ENCODE data around the gene SGCD.

Gene SGCD

GRCh38 chr5:156395306-156395675 lies 68.3 kb downstream of the SGCD start:
- no peak for DNase-seq (ENCODE audit: low read depth in 2 of 2)
- H3K4me3 ChIP-seq (replicated peaks in 1 of 2; ENCODE audit: low read depth in 2 of 2, low read length in 2 of 2): no peak overlapping the region
- TF ChIP-seq CTCF (IDR thresholded peaks at IDR 0.05; ENCODE audit: low read depth, low read length): no peak

GRCh38 chr5:156396063-156396829 lies 69.3 kb downstream of the SGCD start:
- TF ChIP-seq CTCF (IDR thresholded peaks at IDR 0.05; ENCODE audit: low read depth, low read length): no peak
- no peak overlapping the region for H3K4me3 ChIP-seq (replicated peaks in 1 of 2; ENCODE audit: low read depth in 2 of 2, low read length in 2 of 2)
- DNase-seq (ENCODE audit: low read depth in 2 of 2): peak; percentile 9 to 73

GRCh38 chr5:156396830-156397081 lies 69.8 kb downstream of the SGCD start:
- no peak for TF ChIP-seq CTCF (IDR thresholded peaks at IDR 0.05; ENCODE audit: low read depth, low read length)
- no peak overlapping the region for H3K4me3 ChIP-seq (replicated peaks in 1 of 2; ENCODE audit: low read depth in 2 of 2, low read length in 2 of 2)
- DNase-seq (ENCODE audit: low read depth in 2 of 2): no peak

GRCh38 chr5:156399323-156399722 lies 72.4 kb downstream of the SGCD start:
- H3K4me3 ChIP-seq (replicated peaks in 1 of 2; ENCODE audit: low read depth in 2 of 2, low read length in 2 of 2): no peak overlapping the region
- no peak for TF ChIP-seq CTCF (IDR thresholded peaks at IDR 0.05; ENCODE audit: low read depth, low read length)
- no peak for DNase-seq (ENCODE audit: low read depth in 2 of 2)

GRCh38 chr5:156400231-156400986 lies 73.4 kb downstream of the SGCD start:
- no peak for DNase-seq (ENCODE audit: low read depth in 2 of 2)
- no peak overlapping the region for H3K4me3 ChIP-seq (replicated peaks in 1 of 2; ENCODE audit: low read depth in 2 of 2, low read length in 2 of 2)
- no peak for TF ChIP-seq CTCF (IDR thresholded peaks at IDR 0.05; ENCODE audit: low read depth, low read length)

GRCh38 chr5:156401804-156402203 lies 74.8 kb downstream of the SGCD start:
- no peak for DNase-seq (ENCODE audit: low read depth in 2 of 2)
- TF ChIP-seq CTCF (IDR thresholded peaks at IDR 0.05; ENCODE audit: low read depth, low read length): no peak
- H3K4me3 ChIP-seq (replicated peaks in 1 of 2; ENCODE audit: low read depth in 2 of 2, low read length in 2 of 2): no peak overlapping the region

Measured in cardiac fibroblast (primary cell).